GM10266 (cell line): ENCODE measurements around the gene ZNF692.
"Not testable (repeated sequence)": the region's sequence is repeated elsewhere in the genome, so short reads cannot be mapped to it uniquely, and the experiment has no call there.

Experiments
- DNase-seq: peaks from one replicate; pipeline ENCODE4 v3.0.0; 2012; ENCODE audit errors: extremely low spot score
- CTCF ChIP-seq: IDR thresholded peaks from 2 replicates; pipeline ENCODE4 v1.5.1; 2012; ENCODE audit warnings: mild to moderate bottlenecking, low read depth; ENCODE audit not compliant: control insufficient read depth, insufficient read depth; ENCODE audit errors: missing control alignments

The ZNF692 gene

DNA sequence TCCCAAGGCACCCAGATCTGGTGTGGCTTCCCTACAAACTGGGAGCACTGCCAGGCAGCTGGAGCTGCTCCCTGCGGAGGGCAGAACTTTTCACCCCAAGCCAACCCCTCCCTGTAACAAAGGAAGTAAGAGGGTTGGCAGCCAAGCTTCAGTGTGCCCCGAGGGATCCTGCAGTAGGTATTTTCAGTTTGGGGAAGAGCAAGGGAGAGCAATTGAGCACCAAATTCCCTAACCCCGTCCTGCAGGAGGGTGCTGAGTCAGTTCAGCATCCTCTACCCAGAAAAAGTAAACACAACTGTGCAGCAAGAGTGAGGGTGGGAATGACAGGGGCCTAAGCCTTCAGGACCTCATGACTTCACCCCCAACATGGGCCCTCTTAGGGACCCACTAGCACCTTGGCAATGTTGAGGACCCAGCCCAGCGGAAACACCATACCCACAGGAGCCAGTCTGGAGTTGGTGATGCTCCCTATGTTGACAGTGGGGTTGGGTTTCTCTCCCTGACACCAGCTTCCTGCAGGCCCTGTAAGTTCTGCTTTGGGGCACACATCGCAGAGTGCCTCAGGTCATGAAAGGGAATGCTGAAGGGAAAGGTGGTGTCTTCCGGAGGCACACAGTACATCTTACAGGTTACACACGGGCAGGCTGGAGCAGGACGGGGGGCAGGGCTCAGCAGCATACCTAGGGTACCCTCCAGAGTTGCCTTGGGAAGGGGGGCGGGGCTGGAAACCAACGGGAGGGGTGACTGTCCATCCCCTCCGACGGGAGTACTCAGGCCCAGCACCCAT, 48.0 kb downstream of the ZNF692 start:
- DNase-seq: no peak
- no peak for TF ChIP-seq CTCF

- TF ChIP-seq CTCF: no peak
These were observed 48.7 kb downstream of the ZNF692 start for GRCh38 chr1:248810000-248810726.

DNA sequence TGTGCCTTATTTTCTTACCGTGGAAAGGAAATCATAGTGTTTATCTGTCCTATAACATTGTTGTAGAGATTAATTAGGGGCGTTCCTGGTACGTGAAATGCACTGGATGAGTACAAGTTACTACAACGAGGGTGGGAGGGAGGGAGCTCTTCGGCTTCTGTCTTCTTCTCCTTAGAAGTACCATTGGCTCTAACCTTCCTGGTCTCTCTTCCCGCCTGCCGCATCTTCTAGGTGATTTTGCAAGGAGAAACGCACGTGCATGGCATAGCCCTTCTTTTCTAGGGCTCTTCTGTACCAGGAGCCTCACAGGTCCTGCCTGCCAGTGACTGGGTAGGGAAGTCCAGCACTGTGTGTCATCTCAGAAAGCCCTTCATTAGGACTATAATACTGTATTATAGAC, 50.0 kb downstream of the ZNF692 start:
- no peak for TF ChIP-seq CTCF
- no peak for DNase-seq

More at GRCh38 chr1:248810000-248810726, 48.7 kb downstream of the ZNF692 start:
- no peak for DNase-seq

GRCh38 chr1:248807067-248807737, 51.7 kb downstream of the ZNF692 start:
- TF ChIP-seq CTCF: peak; percentile 96
- DNase-seq: peak; percentile 76

- TF ChIP-seq CTCF: no peak
- no peak for DNase-seq
These were observed 53.0 kb downstream of the ZNF692 start for GRCh38 chr1:248805876-248806275.

- peak; percentile 70 for DNase-seq
- TF ChIP-seq CTCF: no peak
These were observed 53.9 kb downstream of the ZNF692 start for GRCh38 chr1:248804771-248805681.

- not testable (repeated sequence) for DNase-seq
These were observed 55.4 kb downstream of the ZNF692 start for GRCh38 chr1:248803501-248803900.
